H1 (cell line): ENCODE data around the gene UBL4A. TPM values are rescaled to one million over a fixed set of nuclear protein-coding genes. Genes with fewer than 3 reads are reported as not detected.

Experiments
- CTCF ChIA-PET: fragments of 300-600 bp; sonication (Branson Sonifier 250); formaldehyde crosslinking; loops from one replicate; lab custom pipeline; 2021; ENCODE audit not compliant: partially characterized antibody; lab: Charles Lee
- POLR2A ChIA-PET: fragments of 300-600 bp; sonication (Branson Sonifier 250); formaldehyde crosslinking; loops from one replicate; lab custom pipeline; 2021; ENCODE audit warnings: inconsistent platforms; ENCODE audit not compliant: partially characterized antibody; lab: Charles Lee
- DNase-seq, 2 experiments: peaks; one replicate each; pipeline versions ENCODE4 v3.0.0 to v3.0.0-alpha.2; 2010 to 2022; ENCODE audit warnings: low spot score in 2 of 2, low read depth in 1 of 2, mixed read lengths in 1 of 2
- FAIRE-seq: peaks from 2 replicates; lab custom pipeline; 2011; peaks lifted over from hg19 to GRCh38; lab: Jason Lieb, UNC
- H2AFZ ChIP-seq: 2 replicates; pipeline ENCODE4 v1.8.1; 2012; ENCODE audit warnings: low read length, inconsistent platforms
- H2AK5ac ChIP-seq: 2 replicates; pipeline ENCODE4 v1.6.1; 2013; ENCODE audit warnings: low read depth, low read length
- H2BK120ac ChIP-seq: replicated peaks from 2 replicates; pipeline ENCODE3; 2013; ENCODE audit warnings: low read depth, low read length, inconsistent platforms
- H2BK12ac ChIP-seq: 2 replicates; pipeline ENCODE4 v1.6.1; 2013; ENCODE audit warnings: low read depth, low read length
- H2BK15ac ChIP-seq: 2 replicates; pipeline ENCODE4 v1.6.1; 2013; ENCODE audit warnings: low read length
- H2BK20ac ChIP-seq: 2 replicates; pipeline ENCODE4 v1.6.1; 2013; ENCODE audit warnings: low read length
- H2BK5ac ChIP-seq: 2 replicates; pipeline ENCODE4 v1.6.1; 2013; ENCODE audit warnings: low read depth, low read length
- H3K14ac ChIP-seq: 2 replicates; pipeline ENCODE4 v1.6.1; 2013; ENCODE audit warnings: inconsistent platforms; ENCODE audit not compliant: insufficient read length
- H3K18ac ChIP-seq: 2 replicates; pipeline ENCODE4 v1.6.1; 2013; ENCODE audit warnings: low read length; ENCODE audit errors: extremely low read depth
- H3K23ac ChIP-seq: 2 replicates; pipeline ENCODE4 v1.6.1; 2013; ENCODE audit warnings: inconsistent platforms; ENCODE audit not compliant: insufficient read length
- H3K23me2 ChIP-seq: 2 replicates; pipeline ENCODE4 v1.6.1; 2013; ENCODE audit warnings: low read depth, low read length
- H3K27ac ChIP-seq: 2 replicates; pipeline ENCODE4 v1.6.1; 2011; ENCODE audit warnings: low read depth, low read length, inconsistent platforms
- H3K27me3 ChIP-seq, 4 experiments: replicated peaks in 1 of 4; 1 replicate in 1 of 4; 2 replicates in 3 of 4; pipeline versions ENCODE4 v1.6.1 to v1.8.1; 2011 to 2013; ENCODE audit warnings: low read length in 3 of 4, mild to moderate bottlenecking in 3 of 4, inconsistent platforms in 2 of 4, mixed read lengths in 2 of 4, moderate library complexity in 1 of 4; ENCODE audit not compliant: control insufficient read depth in 3 of 4, insufficient read depth in 3 of 4; ENCODE audit errors: extremely low read depth in 1 of 4
- H3K36me3 ChIP-seq, 4 experiments: 2 replicates each; pipeline versions ENCODE4 v1.6.1 to v1.8.1; 2011 to 2013; ENCODE audit warnings: mild to moderate bottlenecking in 4 of 4, low read length in 3 of 4, moderate library complexity in 2 of 4, control low read depth in 1 of 4, inconsistent platforms in 1 of 4; ENCODE audit not compliant: insufficient read depth in 4 of 4, control insufficient read depth in 2 of 4
- H3K4ac ChIP-seq: replicated peaks from 2 replicates; pipeline ENCODE3; 2013; ENCODE audit warnings: low read length, low read depth, mixed read lengths, inconsistent platforms; ENCODE audit not compliant: insufficient read length
- H3K4me1 ChIP-seq, 4 experiments: replicated peaks in 1 of 4; 1 replicate in 1 of 4; 2 replicates in 3 of 4; pipeline versions ENCODE4 v1.6.1 to v1.8.1; 2011 to 2013; ENCODE audit warnings: low read length in 3 of 4, inconsistent platforms in 2 of 4, mixed read lengths in 1 of 4; ENCODE audit not compliant: insufficient read depth in 4 of 4, control insufficient read depth in 3 of 4
- H3K4me2 ChIP-seq, 2 experiments: 2 replicates each; pipeline versions ENCODE4 v1.6.1 to v1.8.1; 2011 to 2013; ENCODE audit warnings: low read depth in 2 of 2, low read length in 2 of 2, control low read depth in 1 of 2, inconsistent platforms in 1 of 2, mild to moderate bottlenecking in 1 of 2; ENCODE audit not compliant: insufficient read depth in 1 of 2
- H3K4me3 ChIP-seq, 4 experiments: fragments of 200-600, 300-600 bp in 1 of 4; sonication (generic), shearing (Covaris generic), sonication (Bioruptor Twin) in 1 of 4; 2 replicates each; pipeline versions ENCODE4 v1.5.1 to v1.8.1; 2011 to 2016; ENCODE audit warnings: low read length in 4 of 4, low read depth in 3 of 4, control low read depth in 2 of 4, inconsistent platforms in 2 of 4, mild to moderate bottlenecking in 2 of 4, mixed read lengths in 1 of 4, moderate library complexity in 1 of 4; ENCODE audit not compliant: insufficient read depth in 2 of 4; ENCODE audit errors: extremely low read depth in 1 of 4
- H3K56ac ChIP-seq: replicated peaks from 2 replicates; pipeline ENCODE3; 2013; ENCODE audit warnings: low read depth, mild to moderate bottlenecking, mixed read lengths, low read length, inconsistent platforms; ENCODE audit not compliant: insufficient read length
- H3K79me1 ChIP-seq: 2 replicates; pipeline ENCODE4 v1.6.1; 2013; ENCODE audit warnings: low read depth, low read length, control low read depth
- H3K79me2 ChIP-seq, 2 experiments: 2 replicates each; pipeline versions ENCODE4 v1.6.1 to v1.8.1; 2012 to 2013; ENCODE audit warnings: low read length in 2 of 2, mild to moderate bottlenecking in 2 of 2, inconsistent platforms in 1 of 2; ENCODE audit not compliant: insufficient read depth in 2 of 2, control insufficient read depth in 1 of 2
- H3K9ac ChIP-seq, 4 experiments: replicated peaks in 1 of 4; 1 replicate in 1 of 4; 2 replicates in 3 of 4; pipeline versions ENCODE4 v1.6.1 to v1.8.1; 2011 to 2013; ENCODE audit warnings: low read depth in 3 of 4, low read length in 3 of 4, control low read depth in 2 of 4, mild to moderate bottlenecking in 2 of 4, moderate library complexity in 2 of 4, inconsistent platforms in 1 of 4; ENCODE audit errors: extremely low read depth in 1 of 4
- H3K9me3 ChIP-seq, 2 experiments: 2 replicates each; pipeline versions ENCODE4 v1.6.1 to v1.8.1; 2012 to 2013; ENCODE audit warnings: mild to moderate bottlenecking in 2 of 2, moderate library complexity in 2 of 2, control low read depth in 1 of 2, inconsistent platforms in 1 of 2, low read depth in 1 of 2, low read length in 1 of 2, mixed read lengths in 1 of 2; ENCODE audit not compliant: insufficient read depth in 2 of 2
- H4K20me1 ChIP-seq, 2 experiments: replicated peaks in 1 of 2; 2 replicates each; pipeline versions ENCODE3 to v1.8.1; 2011 to 2013; ENCODE audit warnings: inconsistent platforms in 2 of 2, low read length in 2 of 2, mild to moderate bottlenecking in 1 of 2; ENCODE audit not compliant: insufficient read depth in 2 of 2, control insufficient read depth in 1 of 2
- H4K5ac ChIP-seq: 2 replicates; pipeline ENCODE4 v1.6.1; 2013; ENCODE audit warnings: low read length, low read depth, mixed read lengths, inconsistent platforms; ENCODE audit not compliant: insufficient read length
- H4K8ac ChIP-seq: 2 replicates; pipeline ENCODE4 v1.8.0; 2013; ENCODE audit warnings: mild to moderate bottlenecking, moderate library complexity, low read length, inconsistent platforms; ENCODE audit not compliant: insufficient read depth; ENCODE audit errors: extremely low read depth
- H4K91ac ChIP-seq: replicated peaks from 2 replicates; pipeline ENCODE3; 2013; ENCODE audit warnings: low read length, mixed read lengths, inconsistent platforms; ENCODE audit not compliant: insufficient read length
- BACH1 ChIP-seq: IDR thresholded peaks from 2 replicates; pipeline ENCODE4 v1.6.1; 2012; ENCODE audit warnings: low read length, improper control_type of control experiment
- BRCA1 ChIP-seq: IDR thresholded peaks from 2 replicates; pipeline ENCODE4 v1.6.1; 2012; ENCODE audit warnings: low read depth, low read length, improper control_type of control experiment
- RFX5 ChIP-seq: IDR thresholded peaks from 2 replicates; pipeline ENCODE4 v1.6.1; 2011; ENCODE audit warnings: low read depth, low read length, improper control_type of control experiment, borderline replicate concordance
- USF2 ChIP-seq: IDR thresholded peaks from 2 replicates; pipeline ENCODE4 v1.6.1; 2011; ENCODE audit warnings: low read length, improper control_type of control experiment
- WGBS, 2 experiments: shearing (Covaris generic) in 1 of 2; methylation state at CpG; one replicate each; pipeline versions ENCODE4 v1.1.6 to v1.1.7; 2013 to 2015; ENCODE audit warnings: low lambda C conversion rate in 2 of 2, mixed read lengths in 2 of 2, inconsistent platforms in 1 of 2, low coverage in 1 of 2, missing lambda C conversion rate in 1 of 2; ENCODE audit not compliant: insufficient replicate concordance in 2 of 2, insufficient coverage in 1 of 2, insufficient read length in 1 of 2; ENCODE audit errors: extremely low coverage in 1 of 2, missing lambda C conversion rate in 1 of 2; 5-methylcytosine and 5-hydroxymethylcytosine counted together
- polyA plus RNA-seq, 7 experiments: library from polyadenylated mRNA; depleted of rRNA in 3 of 7; stranded (reverse) in 5 of 7; unstranded in 2 of 7; fragments of >200 nt in 5 of 7; fragments of 200-250 nt in 2 of 7; gene quantifications; 1 replicate in 5 of 7; 2 replicates in 1 of 7; 4 replicates in 1 of 7; pipeline versions ENCODE4 v1.2.1 to v1.2.3, GENCODE V29; 2011 to 2013; ENCODE audit warnings: missing spikeins in 2 of 7, mixed read lengths in 2 of 7
- total RNA-seq: library from RNA; stranded (reverse); fragmentation: NEBNext Ultra II Directional; extraction: Animal tissue kit (Norgen Biotek cat#: 25700); gene quantifications from 2 replicates; pipeline ENCODE4 v1.2.1, GENCODE V29; 2021

Gene UBL4A
- total and polyA plus RNA-seq, 2 of the 8 experiments (the other 6 are each of a cell fraction or from before 2014, with no cell fraction given): 23.1 to 31.7 TPM

- no peak overlapping the region for H2BK120ac ChIP-seq
- H3K56ac ChIP-seq: no peak overlapping the region
- no peak overlapping the region for H2BK15ac ChIP-seq
- no peaks in the 10 kb centered on the region for H3K27me3 ChIP-seq
- H4K5ac ChIP-seq: no peak overlapping the region
- H2BK20ac ChIP-seq: no peak overlapping the region
- POLR2A ChIA-PET: interaction anchor here (1.2 kb wide), 1 partner anchor 9 kb away, joined by 7 read pairs; the partner anchor contains the start of gene SLC10A3
- H4K8ac ChIP-seq: no peak overlapping the region
- no peak for DNase-seq
- CTCF ChIA-PET: interaction anchor here (0.8 kb wide), 1 partner anchor 108 kb away, joined by 3 read pairs; no protein-coding TSS in a partner anchor
- no peaks in the 10 kb centered on the region for H3K9me3 ChIP-seq
- H2BK5ac ChIP-seq: no peak overlapping the region
- H2AK5ac ChIP-seq: no peak overlapping the region
- H3K79me1 ChIP-seq: no peaks in the 10 kb centered on the region
- no peak overlapping the region for H3K4me3 ChIP-seq
- no peak overlapping the region for H2BK12ac ChIP-seq
- FAIRE-seq: no peak
- no peak overlapping the region for H3K27ac ChIP-seq
- H3K18ac ChIP-seq: no peak overlapping the region
- no peak overlapping the region for H4K91ac ChIP-seq
- H3K4me2 ChIP-seq: no peak overlapping the region
- peaks cover 0 to 13% (median 0%) of the 10 kb centered on the region in 4 experiments; a peak in 2 of 8 replicates for H3K36me3 ChIP-seq
- no peak overlapping the region for H2AFZ ChIP-seq
- H3K23ac ChIP-seq: no peak overlapping the region
- H3K4me1 ChIP-seq: peaks cover 0 to 6% (median 2%) of the 10 kb centered on the region in 4 experiments; a peak in 4 of 7 replicates
- H3K23me2 ChIP-seq: 0 out of 2 replicates have a peak, but pooled peaks cover 3% of the 10 kb centered on the region
- no peak overlapping the region for H3K4ac ChIP-seq
- H3K9ac ChIP-seq: no peak overlapping the region
- H4K20me1 ChIP-seq: peaks cover 0 to 2% of the 10 kb centered on the region in 2 experiments
- no peaks in the 10 kb centered on the region for H3K79me2 ChIP-seq
- TF ChIP-seq BACH1 (no peak), USF2 (no peak), BRCA1 (no peak), RFX5 (no peak)
- WGBS, 2 experiments: 100% methylated on average over 2 of the region's 5 CpGs; no CpG with 5 or more reads in 1 of the 2 experiments
- H3K14ac ChIP-seq: no peak overlapping the region
Observed at GRCh38 chrX:154481195-154481594, 5.2 kb downstream of the UBL4A start.
